CD4-positive, alpha-beta T cell (primary cell): ENCODE data around the gene SYNPO2L. TPM values are rescaled to one million over a fixed set of nuclear protein-coding genes. Genes with fewer than 3 reads are reported as not detected.

Experiments
- ATAC-seq: fragments of 200-7000 bp; cut with Tn5 transposase; one replicate; pipeline ENCODE4 v1.10.0; 2022; ENCODE audit warnings: mild to moderate bottlenecking; ENCODE audit not compliant: poor library complexity
- CTCF ChIA-PET: fragments of 350-600 bp; sonication (Branson Sonifier 250); formaldehyde crosslinking; loops from one replicate; lab custom pipeline; 2021; ENCODE audit warnings: antibody characterized with exemption, inconsistent platforms; lab: Charles Lee
- POLR2A ChIA-PET: fragments of 350-600 bp; sonication (Branson Sonifier 250); formaldehyde crosslinking; loops from one replicate; lab custom pipeline; 2021; ENCODE audit warnings: antibody characterized with exemption, inconsistent platforms; lab: Charles Lee
- DNase-seq, 14 experiments: peaks; one replicate each; pipeline ENCODE4 v3.0.0-alpha.2; 2013 to 2020; ENCODE audit warnings: mixed read lengths in 2 of 14
- H3K27ac ChIP-seq, 2 donors: one replicate each; pipeline versions ENCODE4 v1.5.1 to v1.7.0; 2013; ENCODE audit warnings: low read length in 2 of 2, low read depth in 1 of 2, mild to moderate bottlenecking in 1 of 2
- H3K27me3 ChIP-seq, 2 experiments: 1 replicate in 1 of 2; 2 replicates in 1 of 2; pipeline versions ENCODE4 v1.6.1 to v1.7.0; 2013; ENCODE audit warnings: low read length in 2 of 2, control low read depth in 1 of 2, mild to moderate bottlenecking in 1 of 2, moderate library complexity in 1 of 2; ENCODE audit not compliant: insufficient read depth in 2 of 2, control insufficient read depth in 1 of 2
- H3K36me3 ChIP-seq: one replicate; pipeline ENCODE4 v1.6.1; 2013; ENCODE audit warnings: low read length, control low read depth; ENCODE audit not compliant: insufficient read depth
- H3K4me1 ChIP-seq: one replicate; pipeline ENCODE4 v1.6.1; 2013; ENCODE audit warnings: low read length, control low read depth; ENCODE audit not compliant: insufficient read depth
- H3K4me3 ChIP-seq: one replicate; pipeline ENCODE4 v1.5.1; 2013; ENCODE audit warnings: mild to moderate bottlenecking, low read length, moderate library complexity
- H3K9me3 ChIP-seq, 2 experiments: 1 replicate in 1 of 2; 2 replicates in 1 of 2; pipeline versions ENCODE4 v1.6.1 to v1.7.0; 2013; ENCODE audit warnings: low read length in 2 of 2, mild to moderate bottlenecking in 2 of 2, control low read depth in 1 of 2, moderate library complexity in 1 of 2; ENCODE audit not compliant: control insufficient read depth in 1 of 2, insufficient read depth in 1 of 2
- H3K27ac Mint-ChIP-seq: one replicate; pipeline ENCODE4 v1.8.0; 2020; ENCODE audit warnings: mixed read lengths
- H3K27me3 Mint-ChIP-seq: one replicate; pipeline ENCODE4 v1.8.0; 2021; ENCODE audit warnings: mixed read lengths
- H3K36me3 Mint-ChIP-seq: one replicate; pipeline ENCODE4 v1.8.0; 2021; ENCODE audit warnings: low read depth, mixed read lengths
- H3K4me1 Mint-ChIP-seq: one replicate; pipeline ENCODE4 v1.8.0; 2021; ENCODE audit warnings: low read depth, mixed read lengths
- H3K4me3 Mint-ChIP-seq: one replicate; pipeline ENCODE4 v1.8.0; 2020; ENCODE audit warnings: mild to moderate bottlenecking, mixed read lengths
- H3K9me3 Mint-ChIP-seq: one replicate; pipeline ENCODE4 v1.8.0; 2020; ENCODE audit warnings: mixed read lengths
- CTCF ChIP-seq: fragments of 200-600 bp; IDR thresholded peaks from one replicate; pipeline ENCODE4 v1.8.0; 2022; ENCODE audit warnings: antibody characterized with exemption, mild to moderate bottlenecking
- intact Hi-C, 2 experiments: fragments of 100-400 bp; cut with DNase I in 1 of 2; cut with micrococcal nuclease in 1 of 2; formaldehyde crosslinking; loops; one replicate each; pipeline versions ENCODE4 v1.15.1 to v1.9.0; 2023 to 2025; cut with DNase I, micrococcal nuclease
- total RNA-seq, 174 experiments: library from RNA in 2 of 174; stranded (reverse) in 2 of 174; gene quantifications; one replicate each; pipeline ENCODE4 v1.2.3 and lab custom pipeline; 2021 to 2026

Gene SYNPO2L
- total RNA-seq, 2 experiments from 2014 or later, result not detected

- Histone ChIP-seq H3K27ac (no peak overlapping the region), H3K9me3 (peaks cover 0 to 4% of the 10 kb centered on the region in 2 experiments), H3K4me3 (no peak overlapping the region), H3K36me3 (no peaks in the 10 kb centered on the region), H3K27me3 (peaks cover 0 to 2% of the 10 kb centered on the region in 2 experiments), H3K4me1 (peaks cover under 1% of the 10 kb centered on the region)
- no peaks in the 10 kb centered on the region for H3K9me3 Mint-ChIP-seq
- H3K27ac Mint-ChIP-seq, result no peak overlapping the region
- intact Hi-C loops, result no loop called here
- H3K36me3 Mint-ChIP-seq, result no peaks in the 10 kb centered on the region
- H3K4me3 Mint-ChIP-seq, result no peak overlapping the region
- H3K27me3 Mint-ChIP-seq, result peaks cover 5% of the 10 kb centered on the region
- DNase-seq, result no peak
- H3K4me1 Mint-ChIP-seq, result no peaks in the 10 kb centered on the region
- ChIA-PET CTCF (no interaction called here), POLR2A (no interaction called here)
- no peak for ATAC-seq
- no peak for TF ChIP-seq CTCF
Observed at GRCh38 chr10:73653195-73653594, 2.6 kb downstream of the SYNPO2L start.

GRCh38 chr10:73650537-73651331 lies 5.1 kb downstream of the SYNPO2L start:
- POLR2A ChIA-PET, result no interaction called here
- no peak overlapping the region for H3K27ac ChIP-seq
- Mint-ChIP-seq H3K27me3 (peaks cover 5% of the 10 kb centered on the region), H3K4me3 (no peak overlapping the region), H3K4me1 (no peaks in the 10 kb centered on the region), H3K27ac (no peak overlapping the region), H3K9me3 (no peaks in the 10 kb centered on the region), H3K36me3 (no peaks in the 10 kb centered on the region)
- intact Hi-C loops, result no loop called here
- no peak overlapping the region for H3K4me3 ChIP-seq
- peaks cover 12% of the 10 kb centered on the region for H3K4me1 ChIP-seq
- no peak for ATAC-seq
- no peaks in the 10 kb centered on the region for H3K36me3 ChIP-seq
- CTCF ChIA-PET, result no interaction called here
- H3K9me3 ChIP-seq, result peaks cover 0 to 6% of the 10 kb centered on the region in 2 experiments
- TF ChIP-seq CTCF, result no peak
- peak in 3 of 14 experiments; percentile 8 to 56 (median 48) for DNase-seq
- peaks cover 0 to 2% of the 10 kb centered on the region in 2 experiments for H3K27me3 ChIP-seq

GRCh38 chr10:73649876-73650536 lies 5.8 kb downstream of the SYNPO2L start:
- DNase-seq, result no peak
- no peak for TF ChIP-seq CTCF
- Histone ChIP-seq H3K4me1 (peaks cover 12% of the 10 kb centered on the region), H3K27ac (no peak overlapping the region), H3K9me3 (peaks cover 0 to 6% of the 10 kb centered on the region in 2 experiments), H3K4me3 (no peak overlapping the region), H3K27me3 (peaks cover 0 to 2% of the 10 kb centered on the region in 2 experiments), H3K36me3 (no peaks in the 10 kb centered on the region)
- intact Hi-C loops, result no loop called here
- Mint-ChIP-seq H3K27ac (no peak overlapping the region), H3K4me3 (no peak overlapping the region), H3K27me3 (peaks cover 5% of the 10 kb centered on the region), H3K36me3 (no peaks in the 10 kb centered on the region), H3K9me3 (no peaks in the 10 kb centered on the region), H3K4me1 (no peaks in the 10 kb centered on the region)
- CTCF ChIA-PET, result no interaction called here
- POLR2A ChIA-PET, result no interaction called here
- no peak for ATAC-seq
